Fibroblast of lung (primary cell): ENCODE results near the gene TH.

Experiments used
- EZH2 ChIP-seq: IDR thresholded peaks from 2 replicates; pipeline ENCODE4 v1.5.1; 2012; ENCODE audit warnings: low read length, control low read depth, mild to moderate bottlenecking; ENCODE audit errors: missing control alignments
- TF ChIP-seq, protein P1 (sequence below), 2 donors: IDR thresholded peaks in 1 of 2; conservative IDR thresholded peaks in 1 of 2; 1 replicate in 1 of 2; 2 replicates in 1 of 2; pipeline ENCODE4 v1.5.1; 2011 to 2012; ENCODE audit warnings: low read length in 2 of 2, control low read depth in 1 of 2, inconsistent platforms in 1 of 2, low read depth in 1 of 2, mild to moderate bottlenecking in 1 of 2

DNA sequence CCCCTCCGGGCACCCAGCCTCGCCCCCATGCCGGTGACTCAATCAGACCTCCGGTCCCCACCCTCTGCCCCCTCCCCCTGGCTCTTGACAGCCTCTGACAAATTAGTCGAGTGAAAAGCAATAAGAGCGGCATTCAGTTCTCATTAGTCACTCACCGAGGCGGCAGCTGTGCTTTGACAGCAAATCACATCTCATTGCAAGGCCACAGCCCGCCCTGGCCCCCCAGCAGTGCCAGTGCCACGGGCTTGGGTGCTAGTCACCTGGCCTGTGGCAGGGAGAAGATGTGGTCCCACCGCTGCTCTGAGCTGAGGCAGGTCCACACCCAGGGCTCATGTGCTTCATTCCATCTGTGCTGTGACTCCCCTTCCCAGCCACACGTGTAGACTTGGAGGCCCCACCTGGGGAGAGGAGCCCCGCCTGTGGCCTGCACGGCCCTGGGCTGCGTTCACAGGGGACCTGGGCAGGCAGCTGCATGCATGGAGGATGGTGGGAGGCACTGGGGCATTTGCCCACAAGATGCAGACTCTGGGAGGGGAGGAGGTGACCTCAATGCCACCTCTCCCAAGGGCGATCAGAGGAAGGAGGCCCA lies 7.4 kb upstream of the TH start:
- TF ChIP-seq, protein P1, sequence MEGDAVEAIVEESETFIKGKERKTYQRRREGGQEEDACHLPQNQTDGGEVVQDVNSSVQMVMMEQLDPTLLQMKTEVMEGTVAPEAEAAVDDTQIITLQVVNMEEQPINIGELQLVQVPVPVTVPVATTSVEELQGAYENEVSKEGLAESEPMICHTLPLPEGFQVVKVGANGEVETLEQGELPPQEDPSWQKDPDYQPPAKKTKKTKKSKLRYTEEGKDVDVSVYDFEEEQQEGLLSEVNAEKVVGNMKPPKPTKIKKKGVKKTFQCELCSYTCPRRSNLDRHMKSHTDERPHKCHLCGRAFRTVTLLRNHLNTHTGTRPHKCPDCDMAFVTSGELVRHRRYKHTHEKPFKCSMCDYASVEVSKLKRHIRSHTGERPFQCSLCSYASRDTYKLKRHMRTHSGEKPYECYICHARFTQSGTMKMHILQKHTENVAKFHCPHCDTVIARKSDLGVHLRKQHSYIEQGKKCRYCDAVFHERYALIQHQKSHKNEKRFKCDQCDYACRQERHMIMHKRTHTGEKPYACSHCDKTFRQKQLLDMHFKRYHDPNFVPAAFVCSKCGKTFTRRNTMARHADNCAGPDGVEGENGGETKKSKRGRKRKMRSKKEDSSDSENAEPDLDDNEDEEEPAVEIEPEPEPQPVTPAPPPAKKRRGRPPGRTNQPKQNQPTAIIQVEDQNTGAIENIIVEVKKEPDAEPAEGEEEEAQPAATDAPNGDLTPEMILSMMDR (conservative IDR thresholded peaks at IDR 0.05 in 1 of 2, IDR thresholded peaks at IDR 0.05 in 1 of 2; ENCODE audit: low read depth in 1 of 2, low read length in 2 of 2) = no peak
- no peak for TF ChIP-seq EZH2
